Left lung (tissue), 10 donors: ENCODE results near the gene BPIFB6. TPM values are rescaled to one million over a fixed set of nuclear protein-coding genes. Genes with fewer than 3 reads are reported as not detected.

Experiments used
- ATAC-seq: fragments of 200-7000 bp; cut with Tn5 transposase; one replicate; pipeline ENCODE4 v1.9.1; 2020; ENCODE audit warnings: moderate library complexity
- DNase-seq, 4 donors: peaks; one replicate each; pipeline ENCODE4 v3.0.0-alpha.2; 2013 to 2020
- H3K27ac ChIP-seq, 2 donors: fragments of 200-600 bp; sonication (generic) in 1 of 2; one replicate each; pipeline versions ENCODE4 v1.5.0 to v1.8.0; 2020 to 2021
- H3K27me3 ChIP-seq, 2 donors: fragments of 200-600 bp; sonication (generic) in 1 of 2; one replicate each; pipeline versions ENCODE4 v1.5.0 to v1.8.0; 2020 to 2021
- H3K36me3 ChIP-seq, 2 donors: fragments of 200-600 bp; sonication (generic) in 1 of 2; one replicate each; pipeline versions ENCODE4 v1.5.0 to v1.8.0; 2020 to 2021
- H3K4me1 ChIP-seq, 2 donors: fragments of 200-600 bp; one replicate each; pipeline ENCODE4 v1.8.0; 2021
- H3K4me3 ChIP-seq, 2 donors: fragments of 200-600 bp; sonication (generic) in 1 of 2; one replicate each; pipeline versions ENCODE4 v1.5.0 to v1.8.0; 2020 to 2021; ENCODE audit warnings: mild to moderate bottlenecking in 1 of 2
- H3K9me3 ChIP-seq, 2 donors: fragments of 200-600 bp; sonication (generic) in 1 of 2; one replicate each; pipeline versions ENCODE4 v1.5.0 to v1.8.0; 2020 to 2021
- CTCF ChIP-seq, 2 donors: fragments of 200-600 bp; sonication (generic) in 1 of 2; IDR thresholded peaks; one replicate each; pipeline versions ENCODE4 v1.5.0 to v1.8.0; 2021; ENCODE audit warnings: antibody characterized with exemption in 2 of 2
- intact Hi-C, 2 donors: fragments of 100-400 bp; cut with DNase I; formaldehyde crosslinking; loops; one replicate each; pipeline versions ENCODE4 v1.11.2 to v1.14.2; 2022
- polyA plus RNA-seq, 6 donors: library from polyadenylated mRNA; unstranded; fragments of 120-200 nt; gene quantifications; one replicate each; pipeline ENCODE4 v1.2.1, GENCODE V29; 2013; ENCODE audit not compliant: insufficient read length in 6 of 6
- total RNA-seq, 2 donors: library from RNA; stranded (reverse); fragmentation: NEBNext Ultra II Directional; extraction: Animal tissue kit (Norgen Biotek cat#: 25700); gene quantifications; one replicate each; pipeline ENCODE4 v1.2.1, GENCODE V29; 2021
- donor health status: DM: no; HTN: yes; CAD: no.
- donor health status: DM: no; HTN: no; CAD: no.

BPIFB6 gene
- total and polyA plus RNA-seq, 8 donors: not detected

- Histone ChIP-seq H3K4me3 (no peak overlapping the region), H3K27me3 (no peaks in the 10 kb centered on the region), H3K9me3 (no peaks in the 10 kb centered on the region), H3K27ac (no peak overlapping the region), H3K4me1 (peaks cover 0 to 3% of the 10 kb centered on the region in 2 donors), H3K36me3 (no peaks in the 10 kb centered on the region)
- intact Hi-C loops: no loop called here
- DNase-seq: no peak
- TF ChIP-seq CTCF (IDR thresholded peaks at IDR 0.05): no peak
- no peak for ATAC-seq
These were observed 60.9 kb downstream of the BPIFB6 start for GRCh38 chr20:33092361-33092760.

GRCh38 chr20:33093074-33093473 is 61.6 kb downstream of the BPIFB6 start:
- Histone ChIP-seq H3K27me3 (no peaks in the 10 kb centered on the region), H3K4me3 (no peak overlapping the region), H3K4me1 (peaks cover 0 to 3% of the 10 kb centered on the region in 2 donors), H3K36me3 (no peaks in the 10 kb centered on the region), H3K9me3 (no peaks in the 10 kb centered on the region), H3K27ac (no peak overlapping the region)
- intact Hi-C loops: no loop called here
- no peak for TF ChIP-seq CTCF (IDR thresholded peaks at IDR 0.05)
- DNase-seq (no peak), ATAC-seq (no peak)

- no peak for DNase-seq
- no peak for ATAC-seq
- Histone ChIP-seq H3K36me3 (no peaks in the 10 kb centered on the region), H3K4me3 (no peak overlapping the region), H3K27ac (no peak overlapping the region), H3K4me1 (peaks cover 0 to 3% of the 10 kb centered on the region in 2 donors), H3K27me3 (no peaks in the 10 kb centered on the region), H3K9me3 (no peaks in the 10 kb centered on the region)
- intact Hi-C loops: no loop called here
- TF ChIP-seq CTCF (IDR thresholded peaks at IDR 0.05): no peak
These were observed 62.1 kb downstream of the BPIFB6 start for GRCh38 chr20:33093582-33093981.

Other genes starting within 250 kb of the BPIFB6 start
- gene MAPRE1, start 211.7 kb upstream of the BPIFB6 start, total RNA-seq: 100 to 1,000 TPM in 1 of 2 donors, 10 to 100 TPM in 1; 87.4 to 107 TPM
- gene MAPRE1, start 211.7 kb upstream of the BPIFB6 start, polyA plus RNA-seq: 10 to 100 TPM; 72.3 to 93.1 (median 79.1) TPM
- 1 to 10 TPM in 1 of 2 donors, under 1 TPM in 1; 0.35 to 1.0 TPM for gene EFCAB8, start 172.7 kb upstream of the BPIFB6 start, total RNA-seq
- under 1 TPM in 5 of 6 donors, not detected in 1; 0.07 to 0.15 (median 0.11) TPM for gene EFCAB8, start 172.7 kb upstream of the BPIFB6 start, polyA plus RNA-seq
- gene SUN5, start 27.2 kb upstream of the BPIFB6 start, total RNA-seq: not detected
- not detected for gene SUN5, start 27.2 kb upstream of the BPIFB6 start, polyA plus RNA-seq
- under 1 TPM in 1 of 2 donors, not detected in 1; 0.65 TPM for gene BPIFB2, start 23.9 kb upstream of the BPIFB6 start, total RNA-seq
- gene BPIFB2, start 23.9 kb upstream of the BPIFB6 start, polyA plus RNA-seq: not detected
- not detected for gene BPIFB3, start 22.3 kb downstream of the BPIFB6 start, total RNA-seq
- gene BPIFB3, start 22.3 kb downstream of the BPIFB6 start, polyA plus RNA-seq: not detected
- gene BPIFB4, start 48.0 kb downstream of the BPIFB6 start, total RNA-seq: not detected
- gene BPIFB4, start 48.0 kb downstream of the BPIFB6 start, polyA plus RNA-seq: not detected
- not detected for gene BPIFA2, start 136.5 kb downstream of the BPIFB6 start, total RNA-seq
- gene BPIFA2, start 136.5 kb downstream of the BPIFB6 start, polyA plus RNA-seq: not detected
- not detected for gene BPIFA3, start 185.7 kb downstream of the BPIFB6 start, total RNA-seq
- not detected for gene BPIFA3, start 185.7 kb downstream of the BPIFB6 start, polyA plus RNA-seq
- 1 to 10 TPM in 1 of 2 donors, not detected in 1; 9.2 TPM for gene BPIFA1, start 204.3 kb downstream of the BPIFB6 start, total RNA-seq
- gene BPIFA1, start 204.3 kb downstream of the BPIFB6 start, polyA plus RNA-seq: not detected